GM12891 (cell line): ENCODE results near the gene STIM1.
"Not testable (repeated sequence)": the region's sequence is repeated elsewhere in the genome, so short reads cannot be mapped to it uniquely, and the experiment has no call there.

Source experiments
- DNase-seq: peaks from one replicate; pipeline ENCODE4 v3.0.0; 2011; ENCODE audit warnings: low spot score; ENCODE audit not compliant: insufficient read length
- FAIRE-seq: peaks from 2 replicates; lab custom pipeline; 2011; peaks lifted over from hg19 to GRCh38; lab: Jason Lieb, UNC
- PAX5 ChIP-seq: IDR thresholded peaks from 2 replicates; pipeline ENCODE4 v1.6.1; 2011; ENCODE audit warnings: low read length, moderate library complexity, mild to moderate bottlenecking; ENCODE audit not compliant: insufficient read depth, severe bottlenecking
- POLR2A ChIP-seq: IDR thresholded peaks from 2 replicates; pipeline ENCODE4 v1.6.1; 2011; ENCODE audit warnings: low read depth, low read length, control low read depth
- POLR2AphosphoS5 ChIP-seq: IDR thresholded peaks from 2 replicates; pipeline ENCODE4 v1.6.1; 2011; ENCODE audit warnings: low read depth, low read length, control low read depth
- POU2F2 ChIP-seq: IDR thresholded peaks from 2 replicates; pipeline ENCODE4 v1.6.1; 2011; ENCODE audit warnings: low read depth, mild to moderate bottlenecking, control low read depth, low read length, moderate library complexity
- SPI1 ChIP-seq: IDR thresholded peaks from 2 replicates; pipeline ENCODE4 v1.6.1; 2011; ENCODE audit warnings: low read depth, low read length, control low read depth
- TAF1 ChIP-seq: IDR thresholded peaks from 2 replicates; pipeline ENCODE4 v1.6.1; 2011; ENCODE audit warnings: low read depth, low read length, control low read depth

The STIM1 gene

GRCh38 chr11:4102711-4103110 lies 247.2 kb downstream of the STIM1 start:
- no peak for TF ChIP-seq POLR2AphosphoS5
- TF ChIP-seq POU2F2: no peak
- TF ChIP-seq SPI1: no peak
- TF ChIP-seq PAX5: no peak
- no peak for TF ChIP-seq POLR2A
- no peak for TF ChIP-seq TAF1
- FAIRE-seq (no peak), DNase-seq (no peak)

- TF ChIP-seq POU2F2 (no peak), POLR2A (no peak), TAF1 (no peak), POLR2AphosphoS5 (no peak), SPI1 (no peak), PAX5 (no peak)
These were observed 247.8 kb downstream of the STIM1 start for GRCh38 chr11:4103269-4103668.

GRCh38 chr11:4105916-4106315 lies 250.5 kb downstream of the STIM1 start:
- no peak for DNase-seq
- TF ChIP-seq SPI1 (no peak), POLR2AphosphoS5 (no peak), POLR2A (no peak), POU2F2 (no peak), TAF1 (no peak), PAX5 (no peak)
- FAIRE-seq: no peak

More at GRCh38 chr11:4103269-4103668, 247.8 kb downstream of the STIM1 start:
- FAIRE-seq: no peak
- DNase-seq: no peak

- DNase-seq (no peak), FAIRE-seq (no peak)
- TF ChIP-seq PAX5: no peak
These were observed 256.4 kb downstream of the STIM1 start for GRCh38 chr11:4111834-4112233.

- DNase-seq: no peak
- no peak for TF ChIP-seq SPI1
- TF ChIP-seq TAF1: no peak
- no peak for TF ChIP-seq POLR2AphosphoS5
- TF ChIP-seq PAX5: no peak
- no peak for FAIRE-seq
These were observed 259.7 kb downstream of the STIM1 start for GRCh38 chr11:4115128-4115527.

GRCh38 chr11:4118107-4118506 lies 262.6 kb downstream of the STIM1 start:
- FAIRE-seq (no peak), DNase-seq (no peak)
- TF ChIP-seq POLR2A: no peak

- TF ChIP-seq POLR2AphosphoS5 (no peak), POU2F2 (no peak), SPI1 (no peak), POLR2A (no peak), PAX5 (no peak), TAF1 (no peak)
- DNase-seq (no peak), FAIRE-seq (no peak)
These were observed 267.8 kb downstream of the STIM1 start for GRCh38 chr11:4123218-4123617.

- TF ChIP-seq POLR2A: no peak
- no peak for TF ChIP-seq PAX5
- no peak for TF ChIP-seq POU2F2
- TF ChIP-seq SPI1: no peak
- no peak for TF ChIP-seq TAF1
- TF ChIP-seq POLR2AphosphoS5: no peak
- DNase-seq (no peak), FAIRE-seq (no peak)
These were observed 269.7 kb downstream of the STIM1 start for GRCh38 chr11:4125141-4125540.

GRCh38 chr11:4127357-4127756 lies 271.9 kb downstream of the STIM1 start:
- no peak for TF ChIP-seq POLR2AphosphoS5
- TF ChIP-seq SPI1: no peak
- no peak for TF ChIP-seq POLR2A
- TF ChIP-seq POU2F2: no peak
- TF ChIP-seq TAF1: no peak
- TF ChIP-seq PAX5: no peak
- no peak for DNase-seq
- FAIRE-seq: no peak

GRCh38 chr11:4130219-4130618 lies 274.8 kb downstream of the STIM1 start:
- DNase-seq, FAIRE-seq: not testable (repeated sequence)

- no peak for DNase-seq
- TF ChIP-seq PAX5 (no peak), POLR2A (no peak)
- no peak for FAIRE-seq
These were observed 279.3 kb downstream of the STIM1 start for GRCh38 chr11:4134806-4135205.
